Esophagus muscularis mucosa (tissue), 4 donors: ENCODE data around the gene TMEM120B. TPM values are rescaled to one million over a fixed set of nuclear protein-coding genes. Genes with fewer than 3 reads are reported as not detected.
"Not testable (repeated sequence)": the region's sequence is repeated elsewhere in the genome, so short reads cannot be mapped to it uniquely, and the experiment has no call there.

ENCODE experiments used
- DNase-seq: peaks from one replicate; pipeline ENCODE4 v3.0.0-alpha.2; 2017; ENCODE audit errors: extremely low spot score
- H3K27ac ChIP-seq, 4 donors: fragments of 200-600 bp; sonication (generic); replicated peaks in 1 of 4; 1 replicate in 3 of 4; 2 replicates in 1 of 4; pipeline ENCODE4 v1.5.1; 2016 to 2019; ENCODE audit warnings: mild to moderate bottlenecking in 1 of 4
- H3K27me3 ChIP-seq, 4 donors: fragments of 200-600 bp; sonication (generic); one replicate each; pipeline versions ENCODE4 v1.5.1 to v1.6.0; 2016 to 2019
- H3K36me3 ChIP-seq, 4 donors: fragments of 200-600 bp; sonication (generic); one replicate each; pipeline ENCODE4 v1.5.1; 2016 to 2019
- H3K4me1 ChIP-seq, 4 donors: fragments of 200-600 bp; sonication (generic); one replicate each; pipeline ENCODE4 v1.5.1; 2016 to 2019
- H3K4me3 ChIP-seq, 4 donors: fragments of 200-600 bp; sonication (generic); 1 replicate in 2 of 4; 2 replicates in 2 of 4; pipeline ENCODE4 v1.5.1; 2016 to 2019; ENCODE audit warnings: mild to moderate bottlenecking in 4 of 4, moderate library complexity in 1 of 4
- H3K9me3 ChIP-seq, 4 donors: fragments of 200-600 bp; sonication (generic); 1 replicate in 3 of 4; 2 replicates in 1 of 4; pipeline ENCODE4 v1.5.1; 2016 to 2019
- EP300 ChIP-seq: sonication (generic); formaldehyde crosslinking; IDR thresholded peaks from one replicate; pipeline ENCODE4 v1.6.1; 2017; ENCODE audit warnings: antibody characterized with exemption
- POLR2A ChIP-seq: fragments of 450-650 bp; IDR thresholded peaks from one replicate; pipeline ENCODE4 v1.6.1; 2017; ENCODE audit warnings: antibody characterized with exemption, moderate library complexity, mild to moderate bottlenecking, low read depth
- POLR2AphosphoS5 ChIP-seq, 2 donors: sonication (generic); formaldehyde crosslinking; IDR thresholded peaks; one replicate each; pipeline ENCODE4 v1.6.1; 2017; ENCODE audit warnings: antibody characterized with exemption in 2 of 2
- WGBS: methylation state at CpG from one replicate; pipeline ENCODE4 v1.1.5; 2018; 5-methylcytosine and 5-hydroxymethylcytosine counted together
- intact Hi-C: fragments of 100-400 bp; cut with DNase I; formaldehyde crosslinking; loops from one replicate; pipeline ENCODE4 v1.15.1; 2023
- total RNA-seq, 4 donors: library from RNA; depleted of rRNA; stranded (reverse); fragments of >200 nt; gene quantifications; one replicate each; pipeline versions ENCODE4 v1.1.0 to v1.2.1, GENCODE V29; 2016
- TF ChIP-seq, protein P1 (sequence below), 3 experiments: fragments of 200-600 bp in 2 of 3; fragments of 450-650 bp in 1 of 3; sonication (generic) in 2 of 3; IDR thresholded peaks; one replicate each; pipeline ENCODE4 v1.5.1; 2017 to 2019; ENCODE audit warnings: antibody characterized with exemption in 3 of 3, mild to moderate bottlenecking in 2 of 3, moderate library complexity in 1 of 3

Gene TMEM120B
- total RNA-seq, 4 donors from 2014 or later, result 4.5 to 14.1 (median 6.4) TPM

GRCh38 chr12:121701667-121702277 lies 10.8 kb upstream of the TMEM120B start:
- no peaks in the 10 kb centered on the region for H3K36me3 ChIP-seq
- no peaks in the 10 kb centered on the region for H3K27me3 ChIP-seq
- TF ChIP-seq POLR2AphosphoS5 (IDR thresholded peaks at IDR 0.05) (peak in 1 of 2 donors; percentile 29), POLR2A (no peak), EP300 (no peak)
- TF ChIP-seq, protein P1, sequence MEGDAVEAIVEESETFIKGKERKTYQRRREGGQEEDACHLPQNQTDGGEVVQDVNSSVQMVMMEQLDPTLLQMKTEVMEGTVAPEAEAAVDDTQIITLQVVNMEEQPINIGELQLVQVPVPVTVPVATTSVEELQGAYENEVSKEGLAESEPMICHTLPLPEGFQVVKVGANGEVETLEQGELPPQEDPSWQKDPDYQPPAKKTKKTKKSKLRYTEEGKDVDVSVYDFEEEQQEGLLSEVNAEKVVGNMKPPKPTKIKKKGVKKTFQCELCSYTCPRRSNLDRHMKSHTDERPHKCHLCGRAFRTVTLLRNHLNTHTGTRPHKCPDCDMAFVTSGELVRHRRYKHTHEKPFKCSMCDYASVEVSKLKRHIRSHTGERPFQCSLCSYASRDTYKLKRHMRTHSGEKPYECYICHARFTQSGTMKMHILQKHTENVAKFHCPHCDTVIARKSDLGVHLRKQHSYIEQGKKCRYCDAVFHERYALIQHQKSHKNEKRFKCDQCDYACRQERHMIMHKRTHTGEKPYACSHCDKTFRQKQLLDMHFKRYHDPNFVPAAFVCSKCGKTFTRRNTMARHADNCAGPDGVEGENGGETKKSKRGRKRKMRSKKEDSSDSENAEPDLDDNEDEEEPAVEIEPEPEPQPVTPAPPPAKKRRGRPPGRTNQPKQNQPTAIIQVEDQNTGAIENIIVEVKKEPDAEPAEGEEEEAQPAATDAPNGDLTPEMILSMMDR (IDR thresholded peaks at IDR 0.05), result no peak
- H3K27ac ChIP-seq, result peak overlapping the region; percentile 52 to 74 (median 58)
- 99% methylated on average over 3 of the region's 3 CpGs for WGBS
- DNase-seq, result no peak
- H3K9me3 ChIP-seq, result no peaks in the 10 kb centered on the region
- H3K4me3 ChIP-seq, result no peak overlapping the region
- H3K4me1 ChIP-seq, result peaks cover 3 to 36% (median 23%) of the 10 kb centered on the region in 4 donors
- intact Hi-C loops, result no loop called here

DNA sequence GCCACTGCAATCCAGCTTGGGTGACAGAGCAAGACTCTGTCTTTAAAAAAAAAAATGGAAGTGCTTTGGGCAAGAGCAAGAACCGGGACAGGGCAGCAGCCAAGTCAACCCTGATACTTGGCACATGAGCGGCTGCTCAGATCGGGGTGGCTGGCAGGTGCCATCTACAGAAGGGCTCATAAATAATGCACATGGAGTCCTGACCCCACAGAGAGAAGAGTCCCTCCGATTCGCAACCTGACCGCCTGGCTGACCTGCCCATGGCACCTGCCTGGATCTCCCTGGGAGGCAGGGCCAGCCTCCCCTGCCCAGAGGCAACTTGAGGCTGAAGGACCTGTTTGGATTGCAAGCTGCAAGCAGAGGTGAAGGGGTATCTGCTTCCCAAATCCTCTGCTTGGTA lies 9.6 kb upstream of the TMEM120B start:
- Histone ChIP-seq H3K36me3 (no peaks in the 10 kb centered on the region), H3K9me3 (no peaks in the 10 kb centered on the region), H3K27me3 (no peaks in the 10 kb centered on the region), H3K4me3 (no peak overlapping the region), H3K27ac (no peak overlapping the region), H3K4me1 (peaks cover 3 to 31% (median 21%) of the 10 kb centered on the region in 4 donors)
- 84% methylated on average over 6 of the region's 6 CpGs for WGBS
- DNase-seq, result no peak
- intact Hi-C loops, result no loop called here
- TF ChIP-seq POLR2A (no peak), EP300 (no peak), POLR2AphosphoS5 (IDR thresholded peaks at IDR 0.05) (no peak)
- TF ChIP-seq, protein P1 (IDR thresholded peaks at IDR 0.05), result no peak

- Histone ChIP-seq H3K9me3 (no peaks in the 10 kb centered on the region), H3K27me3 (no peaks in the 10 kb centered on the region), H3K4me1 (peaks cover 3 to 45% (median 30%) of the 10 kb centered on the region in 4 donors), H3K4me3 (no peak overlapping the region), H3K27ac (no peak overlapping the region), H3K36me3 (no peaks in the 10 kb centered on the region)
- TF ChIP-seq POLR2AphosphoS5 (IDR thresholded peaks at IDR 0.05) (no peak), POLR2A (no peak), EP300 (no peak)
- TF ChIP-seq, protein P1 (IDR thresholded peaks at IDR 0.05), result no peak
- no peak for DNase-seq
- intact Hi-C loops, result no loop called here
Measured at GRCh38 chr12:121705514-121705913, 7.0 kb upstream of the TMEM120B start.

GRCh38 chr12:121708313-121709063 lies 4.1 kb upstream of the TMEM120B start:
- TF ChIP-seq POLR2AphosphoS5 (IDR thresholded peaks at IDR 0.05) (no peak), POLR2A (no peak), EP300 (no peak)
- TF ChIP-seq, protein P1 (IDR thresholded peaks at IDR 0.05), result no peak

DNA sequence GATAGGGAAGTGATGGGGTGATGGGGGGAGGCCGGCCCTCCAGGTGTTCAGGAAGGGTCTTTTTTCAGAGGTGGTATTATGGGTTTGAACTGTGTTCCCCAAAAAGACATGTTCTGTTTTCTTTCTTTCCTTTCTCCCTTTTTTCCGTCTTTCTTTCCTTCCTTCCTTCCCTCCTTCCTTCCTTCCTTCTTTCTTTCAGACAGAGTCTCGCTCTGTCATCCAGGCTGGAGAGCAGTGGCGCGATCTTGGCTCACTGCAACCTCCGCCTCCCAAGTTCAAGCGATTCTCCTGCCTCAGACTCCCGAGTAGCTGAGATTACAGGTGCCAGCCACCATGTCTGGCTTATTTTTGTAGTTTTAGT lies 3.5 kb upstream of the TMEM120B start:
- WGBS, result 84% methylated on average over 8 of the region's 8 CpGs

More at GRCh38 chr12:121708313-121709063, 4.1 kb upstream of the TMEM120B start:
- intact Hi-C loops, result no loop called here
- Histone ChIP-seq H3K27me3 (no peaks in the 10 kb centered on the region), H3K27ac (peak overlapping the region; percentile 84 to 93 (median 88)), H3K9me3 (no peaks in the 10 kb centered on the region), H3K4me1 (peaks cover 13 to 42% (median 28%) of the 10 kb centered on the region in 4 donors), H3K4me3 (no peak overlapping the region), H3K36me3 (no peaks in the 10 kb centered on the region)
- WGBS, result 81% methylated on average over 7 of the region's 7 CpGs
- DNase-seq, result no peak

More for the DNA sequence above, 3.5 kb upstream of the TMEM120B start:
- intact Hi-C loops, H3K4me3 ChIP-seq, H3K9me3 ChIP-seq, H3K36me3 ChIP-seq, H3K27me3 ChIP-seq, DNase-seq: not testable (repeated sequence)
- H3K27ac ChIP-seq, result peak overlapping the region; percentile 84 to 93 (median 88)
- H3K4me1 ChIP-seq, result peaks cover 18 to 45% (median 32%) of the 10 kb centered on the region in 4 donors
